Fibroblast of lung (primary cell): ENCODE results near the gene SPTBN5. TPM values are rescaled to one million over a fixed set of nuclear protein-coding genes. Genes with fewer than 3 reads are reported as not detected.

ENCODE experiments used
- DNase-seq, 2 donors: peaks; one replicate each; pipeline versions ENCODE4 v3.0.0 to v3.0.0-alpha.2; 2010; ENCODE audit warnings: low read depth in 2 of 2
- H2AFZ ChIP-seq: 2 replicates; pipeline ENCODE4 v1.5.1; 2012; ENCODE audit warnings: low read length, control low read depth, inconsistent platforms
- H3K27ac ChIP-seq: 2 replicates; pipeline ENCODE4 v1.5.1; 2011; ENCODE audit warnings: low read length, control low read depth; ENCODE audit not compliant: insufficient read depth
- H3K27me3 ChIP-seq: 2 replicates; pipeline ENCODE4 v1.5.1; 2011; ENCODE audit warnings: mild to moderate bottlenecking, low read length; ENCODE audit not compliant: control insufficient read depth, insufficient read depth
- H3K36me3 ChIP-seq: 2 replicates; pipeline ENCODE4 v1.5.1; 2011; ENCODE audit warnings: low read length; ENCODE audit not compliant: control insufficient read depth, insufficient read depth
- H3K4me1 ChIP-seq: 2 replicates; pipeline ENCODE4 v1.5.1; 2011; ENCODE audit warnings: low read length; ENCODE audit not compliant: control insufficient read depth, insufficient read depth; ENCODE audit errors: extremely low read depth
- H3K4me2 ChIP-seq: 2 replicates; pipeline ENCODE4 v1.5.1; 2011; ENCODE audit warnings: low read length, control low read depth; ENCODE audit not compliant: insufficient read depth; ENCODE audit errors: extremely low read depth
- H3K4me3 ChIP-seq, 4 experiments: fragments of 200-600 bp in 1 of 4; sonication (generic) in 1 of 4; replicated peaks in 1 of 4; 2 replicates each; pipeline ENCODE4 v1.5.1; 2011 to 2016; ENCODE audit warnings: low read length in 4 of 4, low read depth in 3 of 4, mild to moderate bottlenecking in 3 of 4, control low read depth in 2 of 4, inconsistent platforms in 1 of 4, mixed read lengths in 1 of 4; ENCODE audit not compliant: insufficient read depth in 1 of 4; ENCODE audit errors: control extremely low read depth in 1 of 4
- H3K79me2 ChIP-seq: 2 replicates; pipeline ENCODE4 v1.5.1; 2012; ENCODE audit warnings: mild to moderate bottlenecking, low read length, inconsistent platforms; ENCODE audit not compliant: control insufficient read depth, insufficient read depth
- H3K9ac ChIP-seq: 2 replicates; pipeline ENCODE4 v1.5.1; 2011; ENCODE audit warnings: mild to moderate bottlenecking, low read length, control low read depth; ENCODE audit not compliant: insufficient read depth
- H3K9me3 ChIP-seq: 2 replicates; pipeline ENCODE4 v1.5.1; 2012; ENCODE audit warnings: low read depth, low read length; ENCODE audit not compliant: control insufficient read depth, insufficient read depth
- H4K20me1 ChIP-seq: 2 replicates; pipeline ENCODE4 v1.5.1; 2011; ENCODE audit warnings: low read length; ENCODE audit not compliant: control insufficient read depth, insufficient read depth; ENCODE audit errors: extremely low read depth
- CTCF ChIP-seq, 2 donors: IDR thresholded peaks in 1 of 2; conservative IDR thresholded peaks in 1 of 2; 1 replicate in 1 of 2; 2 replicates in 1 of 2; pipeline ENCODE4 v1.5.1; 2011 to 2012; ENCODE audit warnings: low read length in 2 of 2, control low read depth in 1 of 2, inconsistent platforms in 1 of 2, low read depth in 1 of 2, mild to moderate bottlenecking in 1 of 2
- EZH2 ChIP-seq: IDR thresholded peaks from 2 replicates; pipeline ENCODE4 v1.5.1; 2012; ENCODE audit warnings: low read length, control low read depth, mild to moderate bottlenecking; ENCODE audit errors: missing control alignments
- polyA plus RNA-seq, 2 donors: library from polyadenylated mRNA; depleted of rRNA in 1 of 2; stranded (reverse) in 1 of 2; unstranded in 1 of 2; fragments of >200 nt; gene quantifications; 2 replicates each; pipeline ENCODE4 v1.2.1, GENCODE V29; 2011 to 2012; ENCODE audit warnings: missing spikeins in 1 of 2
- total RNA-seq: library from RNA; depleted of rRNA; stranded (reverse); fragments of >200 nt; gene quantifications from 2 replicates; pipeline ENCODE4 v1.2.1, GENCODE V29; 2014

Gene SPTBN5
- total and polyA plus RNA-seq, 2 donors (not counting 1 experiment from before 2014, with no cell fraction given): 0.43 to 0.66 TPM

- H3K9me3 ChIP-seq: no peaks in the 10 kb centered on the region
- H2AFZ ChIP-seq: no peak overlapping the region
- no peaks in the 10 kb centered on the region for H3K36me3 ChIP-seq
- H3K4me1 ChIP-seq: no peaks in the 10 kb centered on the region
- H3K27me3 ChIP-seq: no peaks in the 10 kb centered on the region
- H3K79me2 ChIP-seq: no peaks in the 10 kb centered on the region
- H3K4me3 ChIP-seq: no peak overlapping the region
- DNase-seq: no peak
- no peak overlapping the region for H3K9ac ChIP-seq
- H4K20me1 ChIP-seq: no peaks in the 10 kb centered on the region
- TF ChIP-seq EZH2 (no peak), CTCF (conservative IDR thresholded peaks at IDR 0.05 in 1 of 2, IDR thresholded peaks at IDR 0.05 in 1 of 2; ENCODE audit: low read depth in 1 of 2, low read length in 2 of 2) (no peak)
- H3K4me2 ChIP-seq: no peak overlapping the region
- no peak overlapping the region for H3K27ac ChIP-seq
Observed at GRCh38 chr15:41841131-41841530, 52.7 kb downstream of the SPTBN5 start.

GRCh38 chr15:41840673-41841072 lies 53.2 kb downstream of the SPTBN5 start:
- H3K9me3 ChIP-seq: no peaks in the 10 kb centered on the region
- H3K27ac ChIP-seq: no peak overlapping the region
- H3K27me3 ChIP-seq: no peaks in the 10 kb centered on the region
- no peak overlapping the region for H2AFZ ChIP-seq
- H4K20me1 ChIP-seq: no peaks in the 10 kb centered on the region
- no peak overlapping the region for H3K9ac ChIP-seq
- H3K4me1 ChIP-seq: no peaks in the 10 kb centered on the region
- no peaks in the 10 kb centered on the region for H3K79me2 ChIP-seq
- DNase-seq: no peak
- no peak overlapping the region for H3K4me2 ChIP-seq
- no peak overlapping the region for H3K4me3 ChIP-seq
- TF ChIP-seq CTCF (conservative IDR thresholded peaks at IDR 0.05 in 1 of 2, IDR thresholded peaks at IDR 0.05 in 1 of 2; ENCODE audit: low read depth in 1 of 2, low read length in 2 of 2) (no peak), EZH2 (no peak)
- no peaks in the 10 kb centered on the region for H3K36me3 ChIP-seq

- Histone ChIP-seq H4K20me1 (no peaks in the 10 kb centered on the region), H2AFZ (no peak overlapping the region), H3K9ac (no peak overlapping the region), H3K4me3 (no peak overlapping the region), H3K4me1 (no peaks in the 10 kb centered on the region), H3K9me3 (no peaks in the 10 kb centered on the region), H3K4me2 (no peak overlapping the region), H3K79me2 (no peaks in the 10 kb centered on the region), H3K27me3 (no peaks in the 10 kb centered on the region), H3K27ac (no peak overlapping the region), H3K36me3 (no peaks in the 10 kb centered on the region)
- DNase-seq: no peak
- TF ChIP-seq EZH2 (no peak), CTCF (conservative IDR thresholded peaks at IDR 0.05 in 1 of 2, IDR thresholded peaks at IDR 0.05 in 1 of 2; ENCODE audit: low read depth in 1 of 2, low read length in 2 of 2) (no peak)
Observed at GRCh38 chr15:41839781-41840491, 53.9 kb downstream of the SPTBN5 start.
